ENCODE measurements around the gene IL6ST. TPM values are rescaled to one million over a fixed set of nuclear protein-coding genes. Genes with fewer than 3 reads are reported as not detected.

Gene IL6ST
- total and polyA plus RNA-seq, 12 donors, result 39.0 to 659 (median 292) TPM

DNA sequence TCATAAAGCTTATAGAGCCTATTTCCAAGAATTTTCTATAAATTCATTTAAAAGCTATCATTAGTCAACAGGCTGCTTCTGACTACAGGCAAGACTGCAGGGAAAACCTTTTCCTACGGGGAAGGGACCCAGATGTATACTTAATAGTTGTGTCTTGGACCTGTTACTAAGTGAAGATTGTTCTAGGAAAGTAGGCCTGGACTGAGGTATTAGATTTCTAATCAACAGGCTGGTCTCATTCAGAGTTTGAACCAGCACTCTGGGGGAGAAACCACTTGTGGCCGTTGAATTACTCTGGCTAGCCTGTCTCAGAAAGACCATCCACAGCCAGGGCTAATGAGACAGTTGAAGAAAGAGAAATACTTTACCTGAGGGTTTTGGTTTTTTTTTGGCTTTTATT lies 60.0 kb downstream of the IL6ST start:
- Histone ChIP-seq H3K36me3 (replicated peaks in 1 of 2) (peaks cover 0 to 22% of the 10 kb centered on the region in 2 donors), H3K4me3 (no peak overlapping the region), H3K4me1 (replicated peaks in 1 of 2) (no peaks in the 10 kb centered on the region), H3K27me3 (no peaks in the 10 kb centered on the region), H3K27ac (no peak overlapping the region), H3K9me3 (replicated peaks in 1 of 3) (no peaks in the 10 kb centered on the region)
- WGBS, 4 donors, result 74 to 91% (median 88%) methylated on average over 2 of the region's 2 CpGs
- intact Hi-C loops (cut with DNase I), result no loop called here
- no peak for DNase-seq
- no peak for TF ChIP-seq POLR2A (IDR thresholded peaks at IDR 0.05)
- TF ChIP-seq, protein P1, sequence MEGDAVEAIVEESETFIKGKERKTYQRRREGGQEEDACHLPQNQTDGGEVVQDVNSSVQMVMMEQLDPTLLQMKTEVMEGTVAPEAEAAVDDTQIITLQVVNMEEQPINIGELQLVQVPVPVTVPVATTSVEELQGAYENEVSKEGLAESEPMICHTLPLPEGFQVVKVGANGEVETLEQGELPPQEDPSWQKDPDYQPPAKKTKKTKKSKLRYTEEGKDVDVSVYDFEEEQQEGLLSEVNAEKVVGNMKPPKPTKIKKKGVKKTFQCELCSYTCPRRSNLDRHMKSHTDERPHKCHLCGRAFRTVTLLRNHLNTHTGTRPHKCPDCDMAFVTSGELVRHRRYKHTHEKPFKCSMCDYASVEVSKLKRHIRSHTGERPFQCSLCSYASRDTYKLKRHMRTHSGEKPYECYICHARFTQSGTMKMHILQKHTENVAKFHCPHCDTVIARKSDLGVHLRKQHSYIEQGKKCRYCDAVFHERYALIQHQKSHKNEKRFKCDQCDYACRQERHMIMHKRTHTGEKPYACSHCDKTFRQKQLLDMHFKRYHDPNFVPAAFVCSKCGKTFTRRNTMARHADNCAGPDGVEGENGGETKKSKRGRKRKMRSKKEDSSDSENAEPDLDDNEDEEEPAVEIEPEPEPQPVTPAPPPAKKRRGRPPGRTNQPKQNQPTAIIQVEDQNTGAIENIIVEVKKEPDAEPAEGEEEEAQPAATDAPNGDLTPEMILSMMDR (IDR thresholded peaks at IDR 0.05), result no peak

DNA sequence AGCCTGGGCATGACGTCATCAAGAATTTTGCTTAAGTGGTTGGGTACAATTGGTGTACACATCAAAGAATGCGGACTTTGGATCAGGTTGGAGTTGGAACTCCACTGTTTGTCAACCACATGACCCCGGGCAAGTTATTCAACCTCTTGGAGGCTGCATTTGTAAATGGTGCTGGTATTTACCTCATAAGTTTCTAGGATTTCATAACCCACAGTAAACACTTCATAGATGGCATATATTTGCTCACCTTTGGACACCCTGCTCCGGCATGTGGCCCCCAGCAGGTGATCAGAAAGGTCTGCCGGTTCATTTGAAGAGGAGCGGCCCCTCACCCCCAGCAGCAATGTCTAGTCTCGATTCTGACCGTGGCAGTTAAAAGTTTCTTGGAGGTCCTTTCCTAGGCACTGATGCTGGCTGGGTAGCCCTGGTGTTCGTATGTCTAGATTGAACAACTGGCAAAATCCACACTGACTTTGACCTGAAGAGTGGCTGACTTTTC lies 60.6 kb downstream of the IL6ST start:
- H3K36me3 ChIP-seq (replicated peaks in 1 of 2), result peaks cover 0 to 16% of the 10 kb centered on the region in 2 donors
- H3K4me1 ChIP-seq (replicated peaks in 1 of 2), result no peaks in the 10 kb centered on the region
- H3K27me3 ChIP-seq, result no peaks in the 10 kb centered on the region
- intact Hi-C loops (cut with DNase I), result no loop called here
- no peak overlapping the region for H3K27ac ChIP-seq
- 89 to 94% (median 91%) methylated on average over 9 of the region's 9 CpGs for WGBS, 4 donors
- no peak overlapping the region for H3K4me3 ChIP-seq
- no peaks in the 10 kb centered on the region for H3K9me3 ChIP-seq (replicated peaks in 1 of 3)
- TF ChIP-seq, protein P1 (IDR thresholded peaks at IDR 0.05), result no peak
- no peak for TF ChIP-seq POLR2A (IDR thresholded peaks at IDR 0.05)
- no peak for DNase-seq

DNA sequence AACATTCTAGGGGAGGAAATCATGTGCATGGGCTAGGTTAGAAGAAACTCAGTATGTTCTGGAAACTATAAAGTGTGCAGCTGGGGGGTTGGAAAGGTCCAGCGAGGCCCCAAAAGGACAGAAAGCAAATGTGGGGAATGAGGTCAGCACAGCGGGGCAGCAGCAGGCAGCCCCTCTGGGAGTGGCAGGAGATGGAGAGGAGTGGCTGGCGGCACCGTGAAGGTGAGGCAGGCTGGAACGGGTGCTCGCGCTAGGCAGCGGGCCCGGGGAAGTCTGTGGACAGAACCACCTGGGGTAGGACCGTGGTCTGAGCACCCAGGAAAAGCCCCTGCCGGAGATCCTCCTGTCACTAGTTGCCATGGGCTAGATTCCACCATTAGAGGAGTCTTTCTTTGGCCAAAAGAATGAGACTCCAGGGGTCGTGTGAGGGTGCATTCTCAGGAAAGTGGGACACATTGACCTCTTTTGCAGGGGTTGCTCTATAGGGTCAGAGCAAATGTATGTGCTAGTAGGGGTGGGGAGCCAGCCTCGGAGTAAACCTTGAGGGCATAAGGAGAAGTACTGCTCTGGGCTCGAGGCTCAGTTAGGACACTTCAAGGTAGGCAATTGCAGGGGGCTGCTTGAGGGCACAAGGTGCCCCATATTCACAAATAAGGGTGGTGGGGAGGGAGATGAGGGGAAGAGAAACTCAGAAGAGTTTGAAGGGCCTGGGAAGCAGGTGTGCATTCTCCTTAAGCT lies 61.2 kb downstream of the IL6ST start:
- DNase-seq, result no peak
- WGBS, 4 donors, result 84 to 90% (median 87%) methylated on average over 14 of the region's 14 CpGs
- Histone ChIP-seq H3K9me3 (replicated peaks in 1 of 3) (no peaks in the 10 kb centered on the region), H3K27me3 (no peaks in the 10 kb centered on the region), H3K27ac (no peak overlapping the region), H3K36me3 (replicated peaks in 1 of 2) (peaks cover 0 to 10% of the 10 kb centered on the region in 2 donors), H3K4me3 (no peak overlapping the region), H3K4me1 (replicated peaks in 1 of 2) (no peaks in the 10 kb centered on the region)
- TF ChIP-seq, protein P1 (IDR thresholded peaks at IDR 0.05), result no peak
- no peak for TF ChIP-seq POLR2A (IDR thresholded peaks at IDR 0.05)
- intact Hi-C loops (cut with DNase I), result no loop called here

DNA sequence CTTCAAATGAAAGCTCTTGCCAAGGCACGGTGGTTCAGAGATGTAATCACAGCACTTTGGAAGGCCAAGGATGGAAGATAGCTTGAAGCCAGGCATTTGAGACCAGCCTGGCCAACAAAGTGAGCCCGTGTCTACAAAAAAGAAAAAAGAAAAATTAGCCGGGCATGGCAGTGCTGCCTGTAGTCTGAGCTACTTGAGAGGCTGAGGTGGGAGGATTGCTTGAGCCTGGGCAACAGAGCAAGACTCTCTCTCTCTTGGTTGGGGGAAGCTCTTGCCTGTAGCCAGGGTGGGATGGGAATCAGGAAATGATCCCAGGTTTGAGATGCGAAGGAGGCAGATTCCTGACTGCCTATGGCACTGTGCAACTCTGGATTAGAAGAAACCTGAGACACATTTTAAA lies 62.1 kb downstream of the IL6ST start:
- TF ChIP-seq, protein P1 (IDR thresholded peaks at IDR 0.05), result no peak
- TF ChIP-seq POLR2A (IDR thresholded peaks at IDR 0.05), result no peak
- no peak overlapping the region for H3K27ac ChIP-seq
- DNase-seq, result no peak
- intact Hi-C loops (cut with DNase I), result no loop called here
- 81 to 94% (median 87%) methylated on average over 4 of the region's 4 CpGs for WGBS, 4 donors
- no peaks in the 10 kb centered on the region for H3K9me3 ChIP-seq (replicated peaks in 1 of 3)
- no peak overlapping the region for H3K4me3 ChIP-seq
- no peaks in the 10 kb centered on the region for H3K4me1 ChIP-seq (replicated peaks in 1 of 2)
- H3K27me3 ChIP-seq, result no peaks in the 10 kb centered on the region
- H3K36me3 ChIP-seq (replicated peaks in 1 of 2), result peaks cover 0 to 3% of the 10 kb centered on the region in 2 donors

Measured in adrenal gland (tissue), 12 donors.